ENCODE data around the gene FGF4.

Gene FGF4

DNA sequence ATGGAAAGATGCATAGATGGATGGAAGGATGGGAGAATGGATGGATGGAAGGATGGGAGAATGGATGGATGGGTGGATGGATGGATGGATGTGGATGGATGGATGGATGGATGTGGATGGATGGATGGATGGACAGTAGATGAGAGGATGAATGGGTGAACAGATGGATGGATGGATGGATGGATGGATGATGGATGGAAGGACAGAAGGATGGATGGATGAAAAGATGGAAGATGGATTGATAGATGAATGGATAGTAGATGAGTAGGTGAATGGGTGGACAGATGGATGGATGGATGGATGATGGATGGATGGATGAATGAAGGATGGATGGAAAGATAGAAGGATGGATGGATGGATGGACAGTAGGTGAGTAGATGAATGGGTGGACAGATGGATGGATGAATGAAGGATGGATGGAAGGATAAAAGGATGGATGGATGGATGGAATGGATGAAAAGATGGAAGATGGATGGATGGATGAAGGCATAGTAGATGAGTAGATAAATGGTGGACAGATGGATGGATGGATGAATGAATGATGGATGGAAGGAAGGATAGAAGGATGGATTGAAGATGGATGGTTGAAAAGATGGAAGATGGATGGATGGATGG lies 28.6 kb upstream of the FGF4 start:
- H3K4me3 ChIP-seq (ENCODE audit: low read length), result no peak overlapping the region
- H3K9ac ChIP-seq (ENCODE audit: low read depth, low read length), result no peak overlapping the region
- H3K9me3 ChIP-seq (replicated peaks; ENCODE audit: low read length), result no peaks in the 10 kb centered on the region
- no peak overlapping the region for H3K4me2 ChIP-seq (ENCODE audit: low read length)
- no peaks in the 10 kb centered on the region for H3K4me1 ChIP-seq (ENCODE audit: control insufficient read depth, insufficient read depth, low read length)
- H3K27me3 ChIP-seq (ENCODE audit: control insufficient read depth, insufficient read depth, low read length), result peaks cover 23% of the 10 kb centered on the region
- H3K36me3 ChIP-seq (ENCODE audit: insufficient read depth, low read length), result no peaks in the 10 kb centered on the region

DNA sequence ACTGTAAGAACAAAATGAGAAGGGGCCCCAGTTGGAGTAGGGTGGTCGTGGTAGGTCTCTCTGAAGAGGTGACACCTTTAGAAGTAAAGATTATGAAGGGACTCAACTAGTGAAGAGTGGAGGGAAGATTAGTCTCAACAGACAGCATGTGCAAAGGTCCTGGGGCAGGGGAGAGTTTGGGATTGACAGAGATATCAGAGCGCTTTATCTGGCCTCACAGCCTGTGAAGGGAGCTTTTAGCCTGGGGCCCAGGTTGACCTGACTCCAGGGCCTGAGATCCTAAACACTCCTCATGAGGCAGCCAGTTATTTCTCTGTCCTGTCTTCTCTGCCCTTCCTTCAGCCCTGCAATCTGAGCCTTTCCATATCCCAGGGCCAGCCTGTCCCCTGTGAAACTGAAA lies 27.9 kb upstream of the FGF4 start:
- H3K9ac ChIP-seq (ENCODE audit: low read depth, low read length), result no peak overlapping the region
- no peaks in the 10 kb centered on the region for H3K36me3 ChIP-seq (ENCODE audit: insufficient read depth, low read length)
- H3K9me3 ChIP-seq (replicated peaks; ENCODE audit: low read length), result no peaks in the 10 kb centered on the region
- H3K4me1 ChIP-seq (ENCODE audit: control insufficient read depth, insufficient read depth, low read length), result no peaks in the 10 kb centered on the region
- H3K27me3 ChIP-seq (ENCODE audit: control insufficient read depth, insufficient read depth, low read length), result peaks cover 16% of the 10 kb centered on the region
- H3K4me2 ChIP-seq (ENCODE audit: low read length), result no peak overlapping the region
- H3K4me3 ChIP-seq (ENCODE audit: low read length), result no peak overlapping the region

DNA sequence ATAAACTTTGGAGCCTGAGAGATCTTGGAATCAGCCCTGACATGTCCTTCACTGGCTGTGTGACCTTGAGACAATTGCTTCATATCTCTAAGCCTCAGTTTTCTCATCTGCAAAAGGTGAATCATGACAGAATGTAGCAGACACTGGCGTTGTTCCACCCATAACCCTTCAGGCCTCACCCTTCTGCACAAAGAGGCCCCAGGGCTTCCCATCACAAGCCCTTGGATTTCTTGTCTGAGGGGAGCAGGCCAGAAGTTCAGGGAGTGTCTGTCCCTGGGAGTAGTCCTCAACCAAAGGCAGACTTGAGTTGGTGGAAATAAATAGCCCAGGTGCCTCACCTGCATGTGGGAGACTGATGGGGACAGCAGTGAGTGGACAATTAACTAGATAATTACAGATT lies 27.4 kb upstream of the FGF4 start:
- no peak overlapping the region for H3K9ac ChIP-seq (ENCODE audit: low read depth, low read length)
- no peaks in the 10 kb centered on the region for H3K9me3 ChIP-seq (replicated peaks; ENCODE audit: low read length)
- no peaks in the 10 kb centered on the region for H3K4me1 ChIP-seq (ENCODE audit: control insufficient read depth, insufficient read depth, low read length)
- peaks cover 12% of the 10 kb centered on the region for H3K27me3 ChIP-seq (ENCODE audit: control insufficient read depth, insufficient read depth, low read length)
- no peak overlapping the region for H3K4me2 ChIP-seq (ENCODE audit: low read length)
- H3K36me3 ChIP-seq (ENCODE audit: insufficient read depth, low read length), result no peaks in the 10 kb centered on the region
- H3K4me3 ChIP-seq (ENCODE audit: low read length), result no peak overlapping the region

DNA sequence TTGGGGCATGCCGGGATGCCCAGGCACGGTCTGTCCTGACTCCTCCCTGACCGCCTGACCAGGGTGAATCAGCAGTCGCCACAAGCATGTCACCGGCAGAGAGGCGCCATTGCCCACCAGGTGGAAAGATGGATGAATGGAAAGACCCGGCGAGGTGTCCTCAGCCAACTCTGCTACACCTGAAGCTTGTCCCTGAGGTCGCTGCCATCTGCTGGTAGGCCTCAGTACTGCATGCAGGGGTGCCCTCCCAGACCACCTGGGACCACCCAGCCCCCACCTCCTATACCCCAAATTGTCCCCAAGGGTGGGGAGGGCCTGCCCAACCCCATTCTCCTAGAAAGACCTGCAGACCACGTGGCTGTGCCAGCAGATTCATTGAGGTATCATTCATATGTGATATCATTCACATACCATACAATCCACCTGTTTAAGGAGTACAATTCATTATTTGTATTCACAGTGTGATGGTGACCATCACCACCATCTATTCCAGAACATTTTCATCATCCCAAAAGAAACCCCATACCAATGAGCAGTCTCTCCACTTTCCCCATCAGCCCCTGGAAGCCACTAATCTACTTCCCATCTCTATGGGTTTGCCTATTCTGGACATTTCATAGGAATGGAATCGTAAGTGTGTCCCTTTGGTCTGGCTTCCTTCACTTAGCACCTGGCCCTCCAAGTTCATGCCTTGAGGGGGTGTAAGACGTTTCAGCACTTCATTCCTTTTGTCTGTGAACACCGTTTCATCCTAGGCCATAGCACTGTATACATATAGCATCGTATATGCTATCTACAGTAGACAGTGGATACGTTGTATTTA lies 26.6 kb upstream of the FGF4 start:
- H3K9me3 ChIP-seq (replicated peaks; ENCODE audit: low read length), result no peaks in the 10 kb centered on the region
- H3K36me3 ChIP-seq (ENCODE audit: insufficient read depth, low read length), result no peaks in the 10 kb centered on the region
- H3K4me1 ChIP-seq (ENCODE audit: control insufficient read depth, insufficient read depth, low read length), result no peaks in the 10 kb centered on the region
- no peak overlapping the region for H3K4me2 ChIP-seq (ENCODE audit: low read length)
- no peak overlapping the region for H3K4me3 ChIP-seq (ENCODE audit: low read length)
- H3K27me3 ChIP-seq (ENCODE audit: control insufficient read depth, insufficient read depth, low read length), result peaks cover 10% of the 10 kb centered on the region
- no peak overlapping the region for H3K9ac ChIP-seq (ENCODE audit: low read depth, low read length)

DNA sequence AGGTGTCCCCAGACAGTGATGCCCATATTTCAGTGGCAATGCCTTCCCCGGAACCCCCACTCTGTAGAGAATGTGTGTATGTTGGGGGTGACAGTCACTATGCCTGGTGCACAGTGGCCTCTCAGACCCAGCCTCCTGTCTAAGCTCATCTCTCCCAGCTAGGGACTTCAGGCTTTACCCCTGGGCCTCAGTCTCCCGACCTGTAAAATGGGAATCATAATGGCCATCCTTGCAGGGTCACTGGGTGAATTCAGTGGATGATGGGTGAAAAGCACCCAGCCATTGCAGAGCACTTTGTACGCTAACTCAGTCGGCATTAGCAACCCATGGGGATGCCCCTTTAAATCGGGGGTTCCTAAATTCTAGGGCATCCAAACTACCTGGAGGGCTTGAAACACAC lies 25.1 kb upstream of the FGF4 start:
- Histone ChIP-seq H3K36me3 (ENCODE audit: insufficient read depth, low read length) (no peaks in the 10 kb centered on the region), H3K4me1 (ENCODE audit: control insufficient read depth, insufficient read depth, low read length) (no peaks in the 10 kb centered on the region), H3K27me3 (ENCODE audit: control insufficient read depth, insufficient read depth, low read length) (peaks cover 14% of the 10 kb centered on the region), H3K4me2 (ENCODE audit: low read length) (no peak overlapping the region), H3K4me3 (ENCODE audit: low read length) (no peak overlapping the region), H3K9ac (ENCODE audit: low read depth, low read length) (no peak overlapping the region), H3K9me3 (replicated peaks; ENCODE audit: low read length) (no peaks in the 10 kb centered on the region)

DNA sequence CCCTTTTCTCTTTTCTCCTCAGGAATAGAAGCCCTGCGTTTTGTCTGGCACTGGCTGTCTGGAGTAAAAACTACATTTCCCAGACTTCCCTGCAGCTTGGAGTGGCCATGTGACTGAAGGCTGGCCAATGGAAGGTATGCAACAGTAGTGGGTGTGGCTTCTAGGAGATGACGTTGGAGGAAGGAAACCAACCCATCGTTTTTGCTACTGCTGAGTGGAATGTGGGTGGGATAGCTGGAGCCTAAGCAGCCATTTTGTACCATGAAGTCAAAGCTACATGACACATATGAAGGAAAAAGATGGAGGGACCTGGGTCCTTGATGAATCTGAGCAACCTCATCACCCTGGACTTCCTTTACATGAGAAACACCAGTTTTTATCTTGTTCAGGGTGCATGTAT lies 24.4 kb upstream of the FGF4 start:
- Histone ChIP-seq H3K4me1 (ENCODE audit: control insufficient read depth, insufficient read depth, low read length) (no peaks in the 10 kb centered on the region), H3K4me3 (ENCODE audit: low read length) (no peak overlapping the region), H3K27me3 (ENCODE audit: control insufficient read depth, insufficient read depth, low read length) (peaks cover 14% of the 10 kb centered on the region), H3K4me2 (ENCODE audit: low read length) (no peak overlapping the region), H3K9me3 (replicated peaks; ENCODE audit: low read length) (no peaks in the 10 kb centered on the region), H3K36me3 (ENCODE audit: insufficient read depth, low read length) (no peaks in the 10 kb centered on the region), H3K9ac (ENCODE audit: low read depth, low read length) (no peak overlapping the region)

DNA sequence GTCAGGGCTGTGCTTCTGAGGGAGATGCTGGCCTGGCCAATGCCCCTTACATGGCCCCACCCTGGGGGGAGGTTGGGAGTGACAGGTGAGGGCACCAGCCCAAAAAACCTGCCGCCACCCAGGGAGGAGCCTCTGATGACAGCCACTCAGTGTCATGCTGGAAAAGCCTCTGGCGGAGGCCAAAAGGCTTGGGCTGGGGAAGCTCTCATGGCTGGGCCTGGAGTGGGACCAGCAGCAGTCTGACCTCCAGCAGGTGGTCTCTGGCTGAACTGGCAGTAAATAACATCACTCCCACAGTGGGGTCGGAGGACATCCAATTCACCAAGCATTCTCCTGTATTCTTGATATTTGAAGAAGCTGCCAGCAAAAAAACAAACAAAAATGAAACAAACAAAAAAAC lies 24.0 kb upstream of the FGF4 start:
- Histone ChIP-seq H3K4me1 (ENCODE audit: control insufficient read depth, insufficient read depth, low read length) (no peaks in the 10 kb centered on the region), H3K36me3 (ENCODE audit: insufficient read depth, low read length) (no peaks in the 10 kb centered on the region), H3K4me2 (ENCODE audit: low read length) (no peak overlapping the region), H3K4me3 (ENCODE audit: low read length) (no peak overlapping the region), H3K27me3 (ENCODE audit: control insufficient read depth, insufficient read depth, low read length) (peaks cover 16% of the 10 kb centered on the region), H3K9me3 (replicated peaks; ENCODE audit: low read length) (no peaks in the 10 kb centered on the region), H3K9ac (ENCODE audit: low read depth, low read length) (no peak overlapping the region)

DNA sequence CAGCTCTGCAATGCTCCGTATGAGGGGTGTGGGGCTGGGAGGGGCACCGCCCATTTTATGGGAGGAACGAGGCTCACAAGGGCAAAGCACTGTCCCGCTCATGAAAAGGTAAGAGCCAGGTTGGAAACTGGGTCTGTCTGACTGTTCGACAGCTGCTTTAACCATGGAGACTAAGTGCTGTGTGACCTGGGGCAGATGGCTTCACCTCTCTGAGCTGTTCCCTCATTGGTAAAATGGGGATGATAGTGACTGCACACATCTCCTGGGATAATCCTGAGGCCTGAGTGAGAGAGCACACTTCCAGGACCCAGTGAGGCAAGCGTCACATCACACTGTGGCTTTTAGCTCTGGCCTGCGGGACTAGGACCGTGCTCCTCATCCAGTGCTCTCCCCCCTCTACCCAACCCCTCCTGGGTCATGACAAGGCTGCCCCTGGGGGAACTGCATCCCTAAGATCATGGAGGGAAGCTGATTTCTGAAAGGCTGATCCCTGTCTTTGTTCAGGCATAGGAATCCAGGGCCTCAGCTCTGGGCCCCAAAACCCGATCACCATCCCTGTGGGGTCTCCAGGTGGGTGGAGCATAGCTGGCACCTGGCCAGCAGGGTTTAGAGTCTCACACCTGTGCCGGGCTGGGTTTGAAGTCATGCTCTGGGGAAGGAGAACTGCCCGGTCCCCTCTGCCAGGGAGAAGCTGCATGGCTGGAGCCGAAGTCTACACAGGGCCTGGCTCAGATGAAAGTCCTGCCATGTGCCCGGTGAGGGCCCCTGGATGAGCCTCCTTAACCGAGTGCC lies 22.8 kb upstream of the FGF4 start:
- no peaks in the 10 kb centered on the region for H3K36me3 ChIP-seq (ENCODE audit: insufficient read depth, low read length)
- no peak overlapping the region for H3K9ac ChIP-seq (ENCODE audit: low read depth, low read length)
- H3K4me2 ChIP-seq (ENCODE audit: low read length), result no peak overlapping the region
- H3K27me3 ChIP-seq (ENCODE audit: control insufficient read depth, insufficient read depth, low read length), result peaks cover 14% of the 10 kb centered on the region
- no peak overlapping the region for H3K4me3 ChIP-seq (ENCODE audit: low read length)
- no peaks in the 10 kb centered on the region for H3K9me3 ChIP-seq (replicated peaks; ENCODE audit: low read length)
- no peaks in the 10 kb centered on the region for H3K4me1 ChIP-seq (ENCODE audit: control insufficient read depth, insufficient read depth, low read length)

DNA sequence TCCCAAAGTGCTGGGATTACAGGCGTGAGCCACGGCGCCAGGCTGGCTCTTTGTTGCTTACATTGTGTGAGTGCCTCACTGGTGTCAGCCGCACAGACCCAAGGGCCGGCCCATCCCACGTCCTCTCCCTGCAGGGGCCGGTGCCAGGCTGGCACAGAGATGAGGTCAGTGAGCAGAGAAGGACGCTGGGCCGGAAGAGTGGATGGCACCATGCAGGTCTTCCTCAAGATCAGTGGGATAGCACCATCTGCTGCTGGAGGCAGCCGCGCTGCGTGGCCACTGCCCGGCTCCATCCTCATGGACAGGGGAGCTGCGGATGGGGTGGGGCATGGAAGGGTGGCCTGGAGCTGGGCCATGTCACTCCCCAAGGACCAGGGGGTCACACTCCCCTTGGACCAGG lies 22.0 kb upstream of the FGF4 start:
- Histone ChIP-seq H3K27me3 (ENCODE audit: control insufficient read depth, insufficient read depth, low read length) (peaks cover 16% of the 10 kb centered on the region), H3K4me1 (ENCODE audit: control insufficient read depth, insufficient read depth, low read length) (no peaks in the 10 kb centered on the region), H3K36me3 (ENCODE audit: insufficient read depth, low read length) (no peaks in the 10 kb centered on the region), H3K9me3 (replicated peaks; ENCODE audit: low read length) (no peaks in the 10 kb centered on the region), H3K9ac (ENCODE audit: low read depth, low read length) (no peak overlapping the region), H3K4me3 (ENCODE audit: low read length) (no peak overlapping the region), H3K4me2 (ENCODE audit: low read length) (no peak overlapping the region)

DNA sequence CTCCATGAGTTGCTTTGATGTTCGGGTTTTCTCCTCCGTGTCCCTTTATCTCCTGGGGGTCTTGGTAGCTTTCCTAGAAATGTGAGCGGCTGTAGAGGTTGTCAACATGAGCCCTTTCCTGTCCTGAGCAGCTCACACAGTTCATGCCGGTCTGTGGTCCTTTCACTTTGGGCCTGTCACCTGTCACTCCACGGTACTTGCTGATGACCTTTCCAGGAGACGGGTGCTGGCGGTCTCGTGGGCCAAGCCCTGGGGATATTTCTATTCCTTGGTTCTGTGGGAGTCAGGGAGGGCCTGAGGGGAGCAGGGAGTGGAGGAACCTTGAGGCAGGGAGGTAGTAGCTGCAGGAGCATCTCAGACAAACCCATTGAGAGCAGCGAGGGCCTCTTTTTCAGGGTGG lies 20.9 kb upstream of the FGF4 start:
- Histone ChIP-seq H3K9me3 (replicated peaks; ENCODE audit: low read length) (no peaks in the 10 kb centered on the region), H3K4me2 (ENCODE audit: low read length) (no peak overlapping the region), H3K4me3 (ENCODE audit: low read length) (no peak overlapping the region), H3K9ac (ENCODE audit: low read depth, low read length) (no peak overlapping the region), H3K27me3 (ENCODE audit: control insufficient read depth, insufficient read depth, low read length) (peaks cover 24% of the 10 kb centered on the region), H3K36me3 (ENCODE audit: insufficient read depth, low read length) (no peaks in the 10 kb centered on the region), H3K4me1 (ENCODE audit: control insufficient read depth, insufficient read depth, low read length) (no peaks in the 10 kb centered on the region)

DNA sequence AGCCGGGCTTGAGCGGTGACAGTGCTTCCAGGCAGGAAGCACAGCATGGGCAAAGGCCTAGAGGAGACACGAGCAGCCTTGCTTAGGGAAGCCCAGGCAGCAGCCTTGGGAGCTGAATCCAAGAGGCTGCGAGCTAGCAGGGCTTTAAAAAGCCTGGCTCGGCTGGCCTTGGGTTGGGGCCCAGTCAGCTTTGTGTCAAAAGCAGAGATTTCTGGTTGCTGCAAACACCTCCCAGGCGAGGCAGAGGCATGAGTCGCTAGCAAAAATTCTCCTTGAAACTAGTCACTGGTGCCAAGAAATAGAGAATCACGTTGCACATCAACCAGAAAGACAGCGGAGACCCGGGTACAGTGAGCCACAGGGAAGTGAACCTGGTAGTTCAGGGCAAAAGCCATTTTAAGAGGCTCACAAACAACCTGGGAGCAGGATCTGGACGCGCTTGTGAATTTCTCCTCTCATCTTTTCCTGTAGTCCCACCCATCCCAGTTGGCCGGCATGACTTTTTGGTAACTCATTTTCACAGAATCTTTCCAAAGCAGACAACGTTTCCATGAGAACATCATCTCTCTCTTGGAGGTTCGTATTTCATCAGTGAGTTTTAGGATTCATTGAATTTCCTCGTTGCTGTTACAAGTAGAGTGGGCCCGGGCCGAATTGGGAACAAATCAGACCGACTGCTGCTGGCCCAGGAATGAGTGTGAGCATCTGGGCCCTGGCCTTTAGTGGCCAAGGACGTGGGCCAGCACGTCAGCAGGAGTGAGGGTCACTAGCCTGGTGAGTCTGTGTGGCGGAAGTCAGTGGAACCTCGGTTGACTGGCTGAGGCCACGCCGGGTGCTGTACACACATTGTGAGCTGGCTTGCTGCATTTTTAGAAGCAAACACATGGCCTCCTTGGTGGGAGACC lies 16.4 kb upstream of the FGF4 start:
- no peak overlapping the region for H3K9ac ChIP-seq (ENCODE audit: low read depth, low read length)
- no peaks in the 10 kb centered on the region for H3K9me3 ChIP-seq (replicated peaks; ENCODE audit: low read length)

More for the DNA sequence above, 16.4 kb upstream of the FGF4 start:
- no peak overlapping the region for H3K4me3 ChIP-seq (ENCODE audit: low read length)
- no peak overlapping the region for H3K4me2 ChIP-seq (ENCODE audit: low read length)
- H3K4me1 ChIP-seq (ENCODE audit: control insufficient read depth, insufficient read depth, low read length), result no peaks in the 10 kb centered on the region
- H3K36me3 ChIP-seq (ENCODE audit: insufficient read depth, low read length), result no peaks in the 10 kb centered on the region
- H3K27me3 ChIP-seq (ENCODE audit: control insufficient read depth, insufficient read depth, low read length), result peaks cover 54% of the 10 kb centered on the region

Measured in skeletal muscle satellite cell (primary cell).